Upper lobe of left lung (tissue), 4 donors: Measurements from ENCODE around the gene UBR1.

Source experiments
- EP300 ChIP-seq, 4 donors: sonication (generic); formaldehyde crosslinking; IDR thresholded peaks; one replicate each; pipeline ENCODE4 v1.5.1; 2017; ENCODE audit warnings: antibody characterized with exemption in 4 of 4, control low read depth in 2 of 4
- POLR2A ChIP-seq, 4 donors: fragments of 450-650 bp; IDR thresholded peaks; one replicate each; pipeline ENCODE4 v1.5.1; 2016 to 2017; ENCODE audit warnings: antibody characterized with exemption in 4 of 4, mild to moderate bottlenecking in 2 of 4
- POLR2AphosphoS5 ChIP-seq, 2 donors: sonication (generic); formaldehyde crosslinking; IDR thresholded peaks; one replicate each; pipeline ENCODE4 v1.5.1; 2017; ENCODE audit warnings: antibody characterized with exemption in 2 of 2
- TF ChIP-seq, protein P1 (sequence below), 6 experiments: fragments of 450-650 bp in 4 of 6; fragments of 200-600 bp in 2 of 6; sonication (generic) in 2 of 6; IDR thresholded peaks; one replicate each; pipeline ENCODE4 v1.5.1; 2016 to 2019; ENCODE audit warnings: antibody characterized with exemption in 6 of 6

DNA sequence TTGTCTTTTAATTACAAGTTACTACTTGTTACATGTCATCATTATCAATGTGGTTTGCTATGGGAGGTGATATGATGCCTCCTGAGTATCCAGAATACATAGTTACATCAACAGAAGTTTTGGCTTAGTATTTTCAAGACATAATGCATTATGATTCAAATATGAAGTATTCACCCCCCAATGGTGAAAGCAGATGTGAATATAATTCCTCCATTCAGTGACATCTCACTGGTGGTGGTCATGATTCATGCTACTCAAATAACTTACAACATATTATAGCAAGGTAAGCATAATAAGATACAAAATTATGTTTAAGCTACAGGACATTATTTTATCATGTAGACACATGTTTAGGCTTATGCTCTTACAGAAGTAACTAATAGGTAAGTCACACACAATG, 150.3 kb downstream of the UBR1 start:
- TF ChIP-seq, protein P1, sequence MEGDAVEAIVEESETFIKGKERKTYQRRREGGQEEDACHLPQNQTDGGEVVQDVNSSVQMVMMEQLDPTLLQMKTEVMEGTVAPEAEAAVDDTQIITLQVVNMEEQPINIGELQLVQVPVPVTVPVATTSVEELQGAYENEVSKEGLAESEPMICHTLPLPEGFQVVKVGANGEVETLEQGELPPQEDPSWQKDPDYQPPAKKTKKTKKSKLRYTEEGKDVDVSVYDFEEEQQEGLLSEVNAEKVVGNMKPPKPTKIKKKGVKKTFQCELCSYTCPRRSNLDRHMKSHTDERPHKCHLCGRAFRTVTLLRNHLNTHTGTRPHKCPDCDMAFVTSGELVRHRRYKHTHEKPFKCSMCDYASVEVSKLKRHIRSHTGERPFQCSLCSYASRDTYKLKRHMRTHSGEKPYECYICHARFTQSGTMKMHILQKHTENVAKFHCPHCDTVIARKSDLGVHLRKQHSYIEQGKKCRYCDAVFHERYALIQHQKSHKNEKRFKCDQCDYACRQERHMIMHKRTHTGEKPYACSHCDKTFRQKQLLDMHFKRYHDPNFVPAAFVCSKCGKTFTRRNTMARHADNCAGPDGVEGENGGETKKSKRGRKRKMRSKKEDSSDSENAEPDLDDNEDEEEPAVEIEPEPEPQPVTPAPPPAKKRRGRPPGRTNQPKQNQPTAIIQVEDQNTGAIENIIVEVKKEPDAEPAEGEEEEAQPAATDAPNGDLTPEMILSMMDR (IDR thresholded peaks at IDR 0.05): no peak
- no peak for TF ChIP-seq POLR2A (IDR thresholded peaks at IDR 0.05)
- TF ChIP-seq EP300 (IDR thresholded peaks at IDR 0.05): no peak
- TF ChIP-seq POLR2AphosphoS5 (IDR thresholded peaks at IDR 0.05): no peak
